SK-N-MC (cell line): Measurements from ENCODE around the gene AVPR2.

ENCODE experiments used
- EZH2 ChIP-seq: fragments of 200-600 bp; sonication (generic); IDR thresholded peaks from one replicate; pipeline ENCODE4 v1.6.1; 2017; ENCODE audit warnings: antibody characterized with exemption
- POLR2AphosphoS5 ChIP-seq: IDR thresholded peaks from 2 replicates; pipeline ENCODE4 v1.6.1; 2012; ENCODE audit warnings: mild to moderate bottlenecking, low read depth, low read length, borderline replicate concordance

DNA sequence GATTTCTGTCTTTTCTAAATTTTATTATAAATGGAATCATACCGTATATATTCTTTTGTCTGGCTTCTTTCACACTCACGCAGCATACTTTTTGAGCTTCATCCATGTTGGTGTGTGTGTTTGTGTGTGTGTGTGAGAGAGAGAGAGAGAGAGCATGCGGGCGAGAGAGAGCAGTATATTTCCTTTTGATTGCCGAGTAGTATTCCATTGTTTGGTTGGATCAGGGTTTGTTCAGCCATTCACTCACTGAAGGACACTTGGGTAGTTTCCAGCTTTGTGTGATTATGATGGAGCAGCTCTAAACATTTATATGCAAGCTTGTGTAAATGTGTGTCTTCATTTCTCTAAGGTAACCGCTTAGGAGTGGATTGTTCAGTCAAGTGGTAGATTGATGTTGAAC, 15.3 kb upstream of the AVPR2 start:
- no peak for TF ChIP-seq POLR2AphosphoS5
- no peak for TF ChIP-seq EZH2
